Panc1 (cell line): Measurements from ENCODE around the gene ANKMY1. TPM values are rescaled to one million over a fixed set of nuclear protein-coding genes. Genes with fewer than 3 reads are reported as not detected.

Experiments
- ATAC-seq: fragments of 200-7000 bp; cut with Tn5 transposase; 2 replicates; pipeline ENCODE4 v1.9.1; 2020; ENCODE audit warnings: mild to moderate bottlenecking, moderate library complexity
- BruUV-seq: library from RNA; stranded (reverse); fragments of 400-500 nt; replicated peaks from 2 replicates; lab custom pipeline; 2021; lab: Mats Ljungman, UMichigan
- CTCF ChIA-PET: fragments of 300-600 bp; sonication (Branson Sonifier 250); formaldehyde crosslinking; loops from one replicate; lab custom pipeline; 2022; ENCODE audit warnings: antibody characterized with exemption; lab: Charles Lee
- POLR2A ChIA-PET: fragments of 300-600 bp; sonication (Branson Sonifier 250); formaldehyde crosslinking; loops from one replicate; lab custom pipeline; 2022; ENCODE audit warnings: antibody characterized with exemption; lab: Charles Lee
- DNase-seq: peaks from one replicate; pipeline ENCODE4 v3.0.0-alpha.2; 2010; ENCODE audit warnings: low read depth, low spot score
- H3K27ac ChIP-seq: 2 replicates; pipeline ENCODE4 v1.5.1; 2011; ENCODE audit warnings: mild to moderate bottlenecking, low read length, inconsistent platforms
- H3K27me3 ChIP-seq: fragments of 200-500 bp; sonication (Bioruptor generic); 2 replicates; pipeline ENCODE4 v1.6.0; 2014; ENCODE audit warnings: low read length, inconsistent platforms; ENCODE audit not compliant: control insufficient read depth, insufficient read depth
- H3K36me3 ChIP-seq: fragments of 200-500 bp; sonication (Bioruptor generic); 2 replicates; pipeline ENCODE4 v1.5.1; 2014; ENCODE audit warnings: inconsistent platforms, mild to moderate bottlenecking, low read length, moderate library complexity; ENCODE audit not compliant: control insufficient read depth, insufficient read depth
- H3K4me1 ChIP-seq: 2 replicates; pipeline ENCODE4 v1.5.1; 2011; ENCODE audit warnings: inconsistent platforms, mild to moderate bottlenecking, low read length, moderate library complexity; ENCODE audit not compliant: control insufficient read depth, insufficient read depth
- H3K4me3 ChIP-seq, 2 experiments: 2 replicates each; pipeline ENCODE4 v1.5.1; 2011 to 2012; ENCODE audit warnings: low read depth in 2 of 2, low read length in 2 of 2, mild to moderate bottlenecking in 2 of 2, inconsistent platforms in 1 of 2, moderate library complexity in 1 of 2
- H3K9me3 ChIP-seq: fragments of 200-500 bp; sonication (Bioruptor generic); 2 replicates; pipeline ENCODE4 v1.5.1; 2014; ENCODE audit warnings: low read depth, mild to moderate bottlenecking, inconsistent platforms, low read length, moderate library complexity; ENCODE audit not compliant: control insufficient read depth, insufficient read depth
- POLR2AphosphoS5 ChIP-seq: IDR thresholded peaks from 2 replicates; pipeline ENCODE4 v1.6.1; 2012; ENCODE audit warnings: mild to moderate bottlenecking, low read depth, low read length, moderate library complexity
- REST ChIP-seq, 2 experiments: IDR thresholded peaks; 2 replicates each; pipeline ENCODE4 v1.6.1; 2011 to 2012; ENCODE audit warnings: low read depth in 2 of 2, control low read depth in 1 of 2, low read length in 1 of 2, mild to moderate bottlenecking in 1 of 2, moderate library complexity in 1 of 2; ENCODE audit not compliant: insufficient read depth in 1 of 2
- SIN3A ChIP-seq: IDR thresholded peaks from 2 replicates; pipeline ENCODE4 v1.6.1; 2012; ENCODE audit warnings: low read depth, mild to moderate bottlenecking, low read length, moderate library complexity, borderline replicate concordance; ENCODE audit not compliant: insufficient read depth
- TCF7L2 ChIP-seq: IDR thresholded peaks from 2 replicates; pipeline ENCODE4 v1.6.1; 2011; ENCODE audit warnings: mild to moderate bottlenecking, low read depth, low read length, inconsistent platforms
- in situ Hi-C: cut with HindIII; loops from 2 replicates; pipeline ENCODE4 v1.10.0; 2016; ENCODE audit warnings: low sequenced_read_pairs, low pct_unique_long_range_greater_than_20kb
- intact Hi-C: fragments of 100-400 bp; cut with micrococcal nuclease; formaldehyde crosslinking; loops from one replicate; pipeline ENCODE4 v1.10.0; 2022; ENCODE audit not compliant: unreplicated experiment
- total RNA-seq: library from RNA; stranded (reverse); gene quantifications from one replicate; pipeline ENCODE4 v1.2.1, GENCODE V29; 2021; ENCODE audit not compliant: unreplicated experiment
- TF ChIP-seq, protein P1 (sequence below): fragments of 450-650 bp; IDR thresholded peaks from 2 replicates; pipeline ENCODE4 v1.5.1; 2017; ENCODE audit warnings: mild to moderate bottlenecking

Gene ANKMY1
- total RNA-seq, 1 experiment from 2014 or later: 19.5 TPM

- H3K27me3 ChIP-seq: no peaks in the 10 kb centered on the region
- in situ Hi-C loops (no loop called here), intact Hi-C loops (no loop called here)
- POLR2A ChIA-PET: no interaction called here
- no TSS peak for BruUV-seq
- DNase-seq: no peak
- ATAC-seq: no peak
- H3K4me1 ChIP-seq: peaks cover 13% of the 10 kb centered on the region
- H3K4me3 ChIP-seq: no peak overlapping the region
- no peaks in the 10 kb centered on the region for H3K9me3 ChIP-seq
- TF ChIP-seq, protein P1, sequence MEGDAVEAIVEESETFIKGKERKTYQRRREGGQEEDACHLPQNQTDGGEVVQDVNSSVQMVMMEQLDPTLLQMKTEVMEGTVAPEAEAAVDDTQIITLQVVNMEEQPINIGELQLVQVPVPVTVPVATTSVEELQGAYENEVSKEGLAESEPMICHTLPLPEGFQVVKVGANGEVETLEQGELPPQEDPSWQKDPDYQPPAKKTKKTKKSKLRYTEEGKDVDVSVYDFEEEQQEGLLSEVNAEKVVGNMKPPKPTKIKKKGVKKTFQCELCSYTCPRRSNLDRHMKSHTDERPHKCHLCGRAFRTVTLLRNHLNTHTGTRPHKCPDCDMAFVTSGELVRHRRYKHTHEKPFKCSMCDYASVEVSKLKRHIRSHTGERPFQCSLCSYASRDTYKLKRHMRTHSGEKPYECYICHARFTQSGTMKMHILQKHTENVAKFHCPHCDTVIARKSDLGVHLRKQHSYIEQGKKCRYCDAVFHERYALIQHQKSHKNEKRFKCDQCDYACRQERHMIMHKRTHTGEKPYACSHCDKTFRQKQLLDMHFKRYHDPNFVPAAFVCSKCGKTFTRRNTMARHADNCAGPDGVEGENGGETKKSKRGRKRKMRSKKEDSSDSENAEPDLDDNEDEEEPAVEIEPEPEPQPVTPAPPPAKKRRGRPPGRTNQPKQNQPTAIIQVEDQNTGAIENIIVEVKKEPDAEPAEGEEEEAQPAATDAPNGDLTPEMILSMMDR: no peak
- TF ChIP-seq REST (IDR thresholded peaks at IDR 0.05; ENCODE audit: insufficient read depth in 1 of 2, low read depth in 2 of 2, low read length in 1 of 2) (no peak), POLR2AphosphoS5 (no peak), SIN3A (no peak), TCF7L2 (no peak)
- CTCF ChIA-PET: no interaction called here
- no peak overlapping the region for H3K27ac ChIP-seq
- H3K36me3 ChIP-seq: no peaks in the 10 kb centered on the region; the same call in 1 of the 2 replicates
Observed at GRCh38 chr2:240463274-240463865, 94.4 kb downstream of the ANKMY1 start.

DNA sequence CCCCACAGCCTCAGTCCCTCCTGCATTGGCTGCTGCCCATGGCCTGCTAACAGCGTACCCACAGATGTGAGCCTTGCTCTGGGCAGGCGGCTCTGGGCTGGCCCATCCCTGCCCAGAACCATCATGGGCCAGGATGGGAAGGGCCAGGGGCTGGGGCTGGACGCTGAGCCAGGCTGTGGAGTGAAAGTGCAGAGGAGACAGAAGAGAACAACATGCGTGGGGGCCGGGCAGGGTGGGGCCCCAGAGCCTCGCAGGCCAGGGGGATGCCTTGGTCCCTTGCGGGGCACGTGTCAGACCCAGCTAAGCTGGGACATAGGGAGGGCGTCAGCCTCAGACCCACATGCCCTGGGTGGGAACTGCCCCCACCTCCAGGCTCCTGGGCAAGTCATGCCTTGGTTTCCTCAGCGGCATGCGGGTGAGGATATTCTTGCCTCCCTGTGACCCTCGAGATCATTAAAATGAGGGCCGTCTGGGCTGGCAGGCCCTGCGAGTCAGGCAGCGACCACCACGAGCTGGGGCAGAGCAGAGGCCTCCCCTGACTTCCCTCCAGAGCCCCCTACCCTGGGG is 95.0 kb downstream of the ANKMY1 start:
- TF ChIP-seq REST (IDR thresholded peaks at IDR 0.05; ENCODE audit: insufficient read depth in 1 of 2, low read depth in 2 of 2, low read length in 1 of 2) (no peak), TCF7L2 (no peak), POLR2AphosphoS5 (no peak), SIN3A (no peak)
- TF ChIP-seq, protein P1: no peak
- BruUV-seq: no TSS peak
- ATAC-seq: no peak
- Histone ChIP-seq H3K36me3 (no peaks in the 10 kb centered on the region; the same call in 1 of the 2 replicates), H3K9me3 (no peaks in the 10 kb centered on the region), H3K4me3 (no peak overlapping the region), H3K27me3 (no peaks in the 10 kb centered on the region), H3K4me1 (peaks cover 18% of the 10 kb centered on the region), H3K27ac (no peak overlapping the region)
- in situ Hi-C loops (no loop called here), intact Hi-C loops (no loop called here)
- POLR2A ChIA-PET: no interaction called here
- CTCF ChIA-PET: no interaction called here
- no peak for DNase-seq
